Activated T-cell treated with anti-CD3 and anti-CD28 coated beads, Interleukin-2, amount 50 U/mL, for 72 hours (primary cell): ENCODE results near the gene RPTOR. TPM values are rescaled to one million over a fixed set of nuclear protein-coding genes. Genes with fewer than 3 reads are reported as not detected.
A peak's percentile ranks its signal among the peaks of the same experiment; 100 is the strongest.

Experiments
- ATAC-seq, 2 donors: fragments of 150-1000 bp; cut with Tn5 transposase; replicated peaks in 1 of 2; 2 replicates each; pipeline ENCODE4 v1.10.0; 2021; ENCODE audit warnings: moderate library complexity in 2 of 2, mild to moderate bottlenecking in 1 of 2
- DNase-seq, 2 donors: peaks; one replicate each; pipeline ENCODE4 v3.0.0; 2021 to 2022; ENCODE audit warnings: mixed read lengths in 1 of 2
- H3K27ac Mint-ChIP-seq: one replicate; pipeline ENCODE4 v1.8.0; 2022; ENCODE audit warnings: mild to moderate bottlenecking, moderate library complexity, mixed read lengths
- H3K27me3 Mint-ChIP-seq: one replicate; pipeline ENCODE4 v1.8.0; 2022; ENCODE audit warnings: low read depth, mixed read lengths
- H3K36me3 Mint-ChIP-seq, 2 donors: one replicate each; pipeline ENCODE4 v1.8.0; 2022; ENCODE audit warnings: mixed read lengths in 2 of 2, mild to moderate bottlenecking in 1 of 2; ENCODE audit not compliant: insufficient read depth in 2 of 2
- H3K4me1 Mint-ChIP-seq: one replicate; pipeline ENCODE4 v1.8.0; 2022; ENCODE audit warnings: low read depth, mixed read lengths
- H3K4me3 Mint-ChIP-seq, 2 donors: one replicate each; pipeline ENCODE4 v1.8.0; 2022; ENCODE audit warnings: mild to moderate bottlenecking in 2 of 2, mixed read lengths in 2 of 2, moderate library complexity in 2 of 2
- H3K9me3 Mint-ChIP-seq, 2 donors: one replicate each; pipeline ENCODE4 v1.8.0; 2022; ENCODE audit warnings: mixed read lengths in 2 of 2
- total RNA-seq, 2 donors: library from RNA; stranded (reverse); gene quantifications; one replicate each; pipeline ENCODE4 v1.2.3, GENCODE V29; 2022

RPTOR gene
- total RNA-seq, 2 donors from 2014 or later: 50.8 to 62.0 TPM

- no peaks in the 10 kb centered on the region for H3K27me3 Mint-ChIP-seq
- peaks cover 0 to 2% of the 10 kb centered on the region in 2 donors for H3K9me3 Mint-ChIP-seq
- H3K4me1 Mint-ChIP-seq: peaks cover 34% of the 10 kb centered on the region
- DNase-seq: no peak
- peak overlapping the region; percentile 44 for H3K27ac Mint-ChIP-seq
- H3K4me3 Mint-ChIP-seq: no peak overlapping the region
- no peak for ATAC-seq
- H3K36me3 Mint-ChIP-seq: peaks cover 4 to 24% of the 10 kb centered on the region in 2 donors
Observed at GRCh38 chr17:80745183-80745582, 200.5 kb downstream of the RPTOR start.

GRCh38 chr17:80746262-80746935, 201.8 kb downstream of the RPTOR start:
- no peaks in the 10 kb centered on the region for H3K27me3 Mint-ChIP-seq
- H3K4me1 Mint-ChIP-seq: peaks cover 41% of the 10 kb centered on the region
- H3K36me3 Mint-ChIP-seq: peaks cover 2 to 14% of the 10 kb centered on the region in 2 donors
- H3K4me3 Mint-ChIP-seq: no peak overlapping the region
- no peak overlapping the region for H3K27ac Mint-ChIP-seq
- ATAC-seq (peak; percentile 53 to 68), DNase-seq (no peak)
- peaks cover 0 to 2% of the 10 kb centered on the region in 2 donors for H3K9me3 Mint-ChIP-seq

- peaks cover 0 to 2% of the 10 kb centered on the region in 2 donors for H3K9me3 Mint-ChIP-seq
- H3K4me1 Mint-ChIP-seq: peaks cover 41% of the 10 kb centered on the region
- DNase-seq (no peak), ATAC-seq (no peak)
- H3K36me3 Mint-ChIP-seq: peaks cover under 1 to 7% of the 10 kb centered on the region in 2 donors
- no peak overlapping the region for H3K27ac Mint-ChIP-seq
- H3K27me3 Mint-ChIP-seq: no peaks in the 10 kb centered on the region
- H3K4me3 Mint-ChIP-seq: no peak overlapping the region
Observed at GRCh38 chr17:80747469-80747868, 202.8 kb downstream of the RPTOR start.

- H3K4me1 Mint-ChIP-seq: peaks cover 47% of the 10 kb centered on the region
- H3K27me3 Mint-ChIP-seq: no peaks in the 10 kb centered on the region
- no peak overlapping the region for H3K4me3 Mint-ChIP-seq
- H3K36me3 Mint-ChIP-seq: peaks cover 0 to 12% of the 10 kb centered on the region in 2 donors
- H3K27ac Mint-ChIP-seq: no peak overlapping the region
- DNase-seq (no peak), ATAC-seq (peak in 1 of 2 donors; percentile 5)
- H3K9me3 Mint-ChIP-seq: peaks cover 0 to 2% of the 10 kb centered on the region in 2 donors
Observed at GRCh38 chr17:80749611-80750010, 205.0 kb downstream of the RPTOR start.

- Mint-ChIP-seq H3K36me3 (peaks cover 0 to 12% of the 10 kb centered on the region in 2 donors), H3K27ac (peak overlapping the region; percentile 76), H3K4me1 (peaks cover 54% of the 10 kb centered on the region), H3K27me3 (no peaks in the 10 kb centered on the region), H3K4me3 (peak overlapping the region in 1 of 2 donors; percentile 54), H3K9me3 (peaks cover 0 to 2% of the 10 kb centered on the region in 2 donors)
- DNase-seq (no peak), ATAC-seq (peak; percentile 63 to 68)
Observed at GRCh38 chr17:80750263-80750662, 205.6 kb downstream of the RPTOR start.

- Mint-ChIP-seq H3K4me3 (peak overlapping the region in 1 of 2 donors; percentile 81), H3K27ac (peak overlapping the region; percentile 10), H3K27me3 (no peaks in the 10 kb centered on the region), H3K36me3 (peaks cover 4 to 18% of the 10 kb centered on the region in 2 donors), H3K9me3 (peaks cover 0 to 2% of the 10 kb centered on the region in 2 donors), H3K4me1 (peaks cover 63% of the 10 kb centered on the region)
- ATAC-seq (peak in 1 of 2 donors; percentile 14), DNase-seq (no peak)
Observed at GRCh38 chr17:80751070-80751945, 206.7 kb downstream of the RPTOR start.

- Mint-ChIP-seq H3K27me3 (no peaks in the 10 kb centered on the region), H3K27ac (peak overlapping the region; percentile 10), H3K4me3 (peak overlapping the region; percentile 35 to 81), H3K4me1 (peaks cover 70% of the 10 kb centered on the region), H3K9me3 (peaks cover 0 to 2% of the 10 kb centered on the region in 2 donors), H3K36me3 (peaks cover 4 to 22% of the 10 kb centered on the region in 2 donors)
- ATAC-seq: peak; percentile 13 to 38
- no peak for DNase-seq
Observed at GRCh38 chr17:80751946-80752581, 207.4 kb downstream of the RPTOR start.

- Mint-ChIP-seq H3K4me1 (peaks cover 84% of the 10 kb centered on the region), H3K27ac (no peak overlapping the region)
- no peak for ATAC-seq
Observed at GRCh38 chr17:80753685-80754345, 209.2 kb downstream of the RPTOR start.

GRCh38 chr17:80754846-80755245, 210.2 kb downstream of the RPTOR start:
- H3K9me3 Mint-ChIP-seq: no peaks in the 10 kb centered on the region
- H3K27me3 Mint-ChIP-seq: no peaks in the 10 kb centered on the region
- H3K27ac Mint-ChIP-seq: no peak overlapping the region
- peaks cover 4 to 23% of the 10 kb centered on the region in 2 donors for H3K36me3 Mint-ChIP-seq
- H3K4me3 Mint-ChIP-seq: no peak overlapping the region
- DNase-seq (no peak), ATAC-seq (no peak)
- H3K4me1 Mint-ChIP-seq: peaks cover 89% of the 10 kb centered on the region

More at GRCh38 chr17:80753685-80754345, 209.2 kb downstream of the RPTOR start:
- DNase-seq: no peak
- peaks cover 4 to 23% of the 10 kb centered on the region in 2 donors for H3K36me3 Mint-ChIP-seq
- H3K9me3 Mint-ChIP-seq: no peaks in the 10 kb centered on the region
- no peaks in the 10 kb centered on the region for H3K27me3 Mint-ChIP-seq
- H3K4me3 Mint-ChIP-seq: no peak overlapping the region

GRCh38 chr17:80755650-80756405, 211.2 kb downstream of the RPTOR start:
- Mint-ChIP-seq H3K4me1 (peaks cover 89% of the 10 kb centered on the region), H3K27me3 (no peaks in the 10 kb centered on the region), H3K9me3 (no peaks in the 10 kb centered on the region)

GRCh38 chr17:80758481-80759376, 214.1 kb downstream of the RPTOR start:
- peaks cover 4 to 23% of the 10 kb centered on the region in 2 donors for H3K36me3 Mint-ChIP-seq
- peak overlapping the region; percentile 55 to 61 for H3K4me3 Mint-ChIP-seq
- no peak for ATAC-seq
- H3K27me3 Mint-ChIP-seq: no peaks in the 10 kb centered on the region
- peak overlapping the region; percentile 91 for H3K27ac Mint-ChIP-seq
- H3K9me3 Mint-ChIP-seq: no peaks in the 10 kb centered on the region
- no peak for DNase-seq
- H3K4me1 Mint-ChIP-seq: peaks cover 90% of the 10 kb centered on the region

More at GRCh38 chr17:80755650-80756405, 211.2 kb downstream of the RPTOR start:
- peaks cover 4 to 23% of the 10 kb centered on the region in 2 donors for H3K36me3 Mint-ChIP-seq
- peak overlapping the region; percentile 88 for H3K27ac Mint-ChIP-seq
- H3K4me3 Mint-ChIP-seq: no peak overlapping the region
- ATAC-seq (peak; percentile 24 to 29), DNase-seq (no peak)
